ENCODE measurements around the gene LACTB. TPM values are rescaled to one million over a fixed set of nuclear protein-coding genes. Genes with fewer than 3 reads are reported as not detected.

Gene LACTB
- total RNA-seq, 1 experiment from 2014 or later: 14.0 TPM

GRCh38 chr15:63163217-63163616 is 41.6 kb downstream of the LACTB start:
- no peaks in the 10 kb centered on the region for H3K27me3 ChIP-seq (ENCODE audit: control insufficient read depth, insufficient read depth, low read length)
- no peak overlapping the region for H3K4me3 ChIP-seq (ENCODE audit: insufficient read depth, low read depth, low read length)
- H3K36me3 ChIP-seq (replicated peaks; ENCODE audit: control insufficient read depth, insufficient read depth, low read length): no peaks in the 10 kb centered on the region
- no peak for DNase-seq

GRCh38 chr15:63165166-63165859 is 43.7 kb downstream of the LACTB start:
- no peak overlapping the region for H3K4me3 ChIP-seq (ENCODE audit: insufficient read depth, low read depth, low read length)
- DNase-seq: no peak
- no peaks in the 10 kb centered on the region for H3K36me3 ChIP-seq (replicated peaks; ENCODE audit: control insufficient read depth, insufficient read depth, low read length)
- no peaks in the 10 kb centered on the region for H3K27me3 ChIP-seq (ENCODE audit: control insufficient read depth, insufficient read depth, low read length)

- Histone ChIP-seq H3K27me3 (ENCODE audit: control insufficient read depth, insufficient read depth, low read length) (no peaks in the 10 kb centered on the region), H3K36me3 (replicated peaks; ENCODE audit: control insufficient read depth, insufficient read depth, low read length) (no peaks in the 10 kb centered on the region), H3K4me3 (ENCODE audit: insufficient read depth, low read depth, low read length) (no peak overlapping the region)
- DNase-seq: peak; percentile 32
These were observed 44.6 kb downstream of the LACTB start for GRCh38 chr15:63166219-63166618.

- H3K27me3 ChIP-seq (ENCODE audit: control insufficient read depth, insufficient read depth, low read length): no peaks in the 10 kb centered on the region
- DNase-seq: no peak
- no peak overlapping the region for H3K4me3 ChIP-seq (ENCODE audit: insufficient read depth, low read depth, low read length)
- no peaks in the 10 kb centered on the region for H3K36me3 ChIP-seq (replicated peaks; ENCODE audit: control insufficient read depth, insufficient read depth, low read length)
These were observed 48.1 kb downstream of the LACTB start for GRCh38 chr15:63169788-63170187.

- Histone ChIP-seq H3K4me3 (ENCODE audit: insufficient read depth, low read depth, low read length) (no peak overlapping the region), H3K36me3 (replicated peaks; ENCODE audit: control insufficient read depth, insufficient read depth, low read length) (no peaks in the 10 kb centered on the region), H3K27me3 (ENCODE audit: control insufficient read depth, insufficient read depth, low read length) (no peaks in the 10 kb centered on the region)
- DNase-seq: no peak
These were observed 50.7 kb downstream of the LACTB start for GRCh38 chr15:63172376-63172775.

- DNase-seq: peak; percentile 49
These were observed 51.3 kb downstream of the LACTB start for GRCh38 chr15:63172851-63173451.

GRCh38 chr15:63176302-63176701 is 54.6 kb downstream of the LACTB start:
- Histone ChIP-seq H3K27me3 (ENCODE audit: control insufficient read depth, insufficient read depth, low read length) (no peaks in the 10 kb centered on the region), H3K4me3 (ENCODE audit: insufficient read depth, low read depth, low read length) (no peak overlapping the region), H3K36me3 (replicated peaks; ENCODE audit: control insufficient read depth, insufficient read depth, low read length) (no peaks in the 10 kb centered on the region)
- DNase-seq: no peak

More at GRCh38 chr15:63172851-63173451, 51.3 kb downstream of the LACTB start:
- H3K27me3 ChIP-seq (ENCODE audit: control insufficient read depth, insufficient read depth, low read length): no peaks in the 10 kb centered on the region
- no peak overlapping the region for H3K4me3 ChIP-seq (ENCODE audit: insufficient read depth, low read depth, low read length)
- no peaks in the 10 kb centered on the region for H3K36me3 ChIP-seq (replicated peaks; ENCODE audit: control insufficient read depth, insufficient read depth, low read length)

GRCh38 chr15:63178034-63178433 is 56.4 kb downstream of the LACTB start:
- Histone ChIP-seq H3K4me3 (ENCODE audit: insufficient read depth, low read depth, low read length) (no peak overlapping the region), H3K27me3 (ENCODE audit: control insufficient read depth, insufficient read depth, low read length) (no peaks in the 10 kb centered on the region), H3K36me3 (replicated peaks; ENCODE audit: control insufficient read depth, insufficient read depth, low read length) (no peaks in the 10 kb centered on the region)
- peak; percentile 49 for DNase-seq

GRCh38 chr15:63180746-63181145 is 59.1 kb downstream of the LACTB start:
- Histone ChIP-seq H3K27me3 (ENCODE audit: control insufficient read depth, insufficient read depth, low read length) (no peaks in the 10 kb centered on the region), H3K36me3 (replicated peaks; ENCODE audit: control insufficient read depth, insufficient read depth, low read length) (no peaks in the 10 kb centered on the region), H3K4me3 (ENCODE audit: insufficient read depth, low read depth, low read length) (no peak overlapping the region)
- no peak for DNase-seq

- H3K4me3 ChIP-seq (ENCODE audit: insufficient read depth, low read depth, low read length): no peak overlapping the region
- no peaks in the 10 kb centered on the region for H3K36me3 ChIP-seq (replicated peaks; ENCODE audit: control insufficient read depth, insufficient read depth, low read length)
- no peak for DNase-seq
- no peaks in the 10 kb centered on the region for H3K27me3 ChIP-seq (ENCODE audit: control insufficient read depth, insufficient read depth, low read length)
These were observed 60.0 kb downstream of the LACTB start for GRCh38 chr15:63181648-63182047.

- H3K4me3 ChIP-seq (ENCODE audit: insufficient read depth, low read depth, low read length): no peak overlapping the region
- H3K36me3 ChIP-seq (replicated peaks; ENCODE audit: control insufficient read depth, insufficient read depth, low read length): no peaks in the 10 kb centered on the region
- no peak for DNase-seq
- no peaks in the 10 kb centered on the region for H3K27me3 ChIP-seq (ENCODE audit: control insufficient read depth, insufficient read depth, low read length)
These were observed 63.5 kb downstream of the LACTB start for GRCh38 chr15:63185206-63185605.

- Histone ChIP-seq H3K27me3 (ENCODE audit: control insufficient read depth, insufficient read depth, low read length) (no peaks in the 10 kb centered on the region), H3K36me3 (replicated peaks; ENCODE audit: control insufficient read depth, insufficient read depth, low read length) (no peaks in the 10 kb centered on the region)
- DNase-seq: no peak
These were observed 64.4 kb downstream of the LACTB start for GRCh38 chr15:63186065-63186464.

GRCh38 chr15:63187589-63188226 is 66.0 kb downstream of the LACTB start:
- Histone ChIP-seq H3K4me3 (ENCODE audit: insufficient read depth, low read depth, low read length) (no peak overlapping the region), H3K27me3 (ENCODE audit: control insufficient read depth, insufficient read depth, low read length) (no peaks in the 10 kb centered on the region), H3K36me3 (replicated peaks; ENCODE audit: control insufficient read depth, insufficient read depth, low read length) (no peaks in the 10 kb centered on the region)
- DNase-seq: no peak

More at GRCh38 chr15:63186065-63186464, 64.4 kb downstream of the LACTB start:
- H3K4me3 ChIP-seq (ENCODE audit: insufficient read depth, low read depth, low read length): no peak overlapping the region

- H3K27me3 ChIP-seq (ENCODE audit: control insufficient read depth, insufficient read depth, low read length): no peaks in the 10 kb centered on the region
- no peaks in the 10 kb centered on the region for H3K36me3 ChIP-seq (replicated peaks; ENCODE audit: control insufficient read depth, insufficient read depth, low read length)
- peak overlapping the region; percentile 60 for H3K4me3 ChIP-seq (ENCODE audit: insufficient read depth, low read depth, low read length)
- peak; percentile 39 for DNase-seq
These were observed 66.7 kb downstream of the LACTB start for GRCh38 chr15:63188247-63188925.

All from H7 (cell line).